Retinal pigment epithelial cell (primary cell): ENCODE data around the gene ADAMTS14.
"Not testable (repeated sequence)": the region's sequence is repeated elsewhere in the genome, so short reads cannot be mapped to it uniquely, and the experiment has no call there.

ENCODE experiments used
- DNase-seq: peaks from one replicate; pipeline ENCODE4 v3.0.0-alpha.2; 2010; ENCODE audit warnings: low read depth
- H3K4me3 ChIP-seq: 2 replicates; pipeline ENCODE4 v1.5.1; 2011; ENCODE audit warnings: mild to moderate bottlenecking, low read length, control low read depth, moderate library complexity
- CTCF ChIP-seq: conservative IDR thresholded peaks from 2 replicates; pipeline ENCODE4 v1.5.1; 2011; ENCODE audit warnings: low read depth, low read length, control low read depth, inconsistent platforms

Gene ADAMTS14

GRCh38 chr10:70644959-70645358 lies 27.3 kb upstream of the ADAMTS14 start:
- DNase-seq, H3K4me3 ChIP-seq: not testable (repeated sequence)

- no peak for DNase-seq
These were observed 25.2 kb upstream of the ADAMTS14 start for GRCh38 chr10:70647086-70647485.

GRCh38 chr10:70648427-70648826 lies 23.9 kb upstream of the ADAMTS14 start:
- DNase-seq, result no peak
- TF ChIP-seq CTCF, result no peak
- no peak overlapping the region for H3K4me3 ChIP-seq

More at GRCh38 chr10:70647086-70647485, 25.2 kb upstream of the ADAMTS14 start:
- TF ChIP-seq CTCF, result no peak
- no peak overlapping the region for H3K4me3 ChIP-seq

- DNase-seq, result no peak
- TF ChIP-seq CTCF, result no peak
- H3K4me3 ChIP-seq, result no peak overlapping the region
These were observed 22.8 kb upstream of the ADAMTS14 start for GRCh38 chr10:70649526-70649925.

GRCh38 chr10:70650104-70650503 lies 22.2 kb upstream of the ADAMTS14 start:
- no peak for DNase-seq
- no peak overlapping the region for H3K4me3 ChIP-seq
- no peak for TF ChIP-seq CTCF

- no peak overlapping the region for H3K4me3 ChIP-seq
- DNase-seq, result no peak
- no peak for TF ChIP-seq CTCF
These were observed 21.6 kb upstream of the ADAMTS14 start for GRCh38 chr10:70650718-70651117.

GRCh38 chr10:70651661-70652060 lies 20.6 kb upstream of the ADAMTS14 start:
- no peak for TF ChIP-seq CTCF
- DNase-seq, result no peak

More at GRCh38 chr10:70651661-70652060, 20.6 kb upstream of the ADAMTS14 start:
- no peak overlapping the region for H3K4me3 ChIP-seq
